OCI-LY7 (cell line): ENCODE results near the gene INSM1. TPM values are rescaled to one million over a fixed set of nuclear protein-coding genes. Genes with fewer than 3 reads are reported as not detected.
A peak's percentile ranks its signal among the peaks of the same experiment; 100 is the strongest.

ENCODE experiments used
- BruUV-seq: library from RNA; stranded (reverse); fragments of 400-500 nt; replicated peaks from 2 replicates; lab custom pipeline; 2021; lab: Mats Ljungman, UMichigan
- CTCF ChIA-PET: fragments of 300-600 bp; sonication (Branson Sonifier 250); formaldehyde crosslinking; loops from one replicate; lab custom pipeline; 2022; ENCODE audit warnings: antibody characterized with exemption; ENCODE audit not compliant: unreplicated experiment; lab: Charles Lee
- POLR2A ChIA-PET: fragments of 300-600 bp; sonication (Branson Sonifier 250); formaldehyde crosslinking; loops from one replicate; lab custom pipeline; 2022; ENCODE audit warnings: antibody characterized with exemption; lab: Charles Lee
- DNase-seq: peaks from one replicate; pipeline ENCODE4 v3.0.0-alpha.2; 2015; ENCODE audit warnings: low spot score
- H2AFZ ChIP-seq: fragments of 200-600 bp; sonication (generic), shearing (Covaris generic); 2 replicates; pipeline ENCODE4 v1.6.1; 2014; ENCODE audit warnings: mild to moderate bottlenecking, antibody characterized with exemption, low read length, moderate library complexity
- H3K27ac ChIP-seq: fragments of 200-600 bp; sonication (generic); 2 replicates; pipeline ENCODE4 v1.5.1; 2014; ENCODE audit warnings: mixed run types, low read depth, mild to moderate bottlenecking, moderate library complexity, low read length, inconsistent platforms; ENCODE audit not compliant: poor library complexity, severe bottlenecking
- H3K36me3 ChIP-seq: fragments of 200-600 bp; sonication (generic); 2 replicates; pipeline ENCODE4 v1.6.1; 2014; ENCODE audit warnings: mild to moderate bottlenecking, antibody characterized with exemption, low read length, moderate library complexity, mixed read lengths; ENCODE audit not compliant: insufficient read depth
- H3K4me1 ChIP-seq: fragments of 200-600 bp; sonication (generic); 2 replicates; pipeline ENCODE4 v1.5.1; 2014; ENCODE audit warnings: mild to moderate bottlenecking, low read length; ENCODE audit not compliant: insufficient read depth, poor library complexity, severe bottlenecking
- H3K4me2 ChIP-seq: fragments of 200-600 bp; sonication (generic); 2 replicates; pipeline ENCODE4 v1.6.1; 2014; ENCODE audit warnings: mild to moderate bottlenecking, low read length
- H3K4me3 ChIP-seq: fragments of 200-600 bp; sonication (generic); 2 replicates; pipeline ENCODE4 v1.5.1; 2014; ENCODE audit warnings: mild to moderate bottlenecking, low read depth, low read length; ENCODE audit not compliant: poor library complexity, severe bottlenecking
- H3K79me2 ChIP-seq: fragments of 200-600 bp; sonication (generic); 2 replicates; pipeline ENCODE4 v1.6.1; 2016; ENCODE audit warnings: low read depth, mild to moderate bottlenecking, low read length, moderate library complexity, mixed read lengths; ENCODE audit not compliant: insufficient read depth
- H3K9me2 ChIP-seq: fragments of 200-600 bp; sonication (generic); 2 replicates; pipeline ENCODE4 v1.6.1; 2016; ENCODE audit warnings: mild to moderate bottlenecking, low read length, mixed read lengths; ENCODE audit not compliant: insufficient read depth
- H3K9me3 ChIP-seq: fragments of 200-600 bp; sonication (generic); 2 replicates; pipeline ENCODE4 v1.6.1; 2014; ENCODE audit warnings: mild to moderate bottlenecking, mixed run types, low read length, mixed read lengths
- H4K20me1 ChIP-seq: fragments of 200-600 bp; sonication (generic); 2 replicates; pipeline ENCODE4 v1.6.1; 2014; ENCODE audit warnings: mild to moderate bottlenecking, antibody characterized with exemption, low read length, moderate library complexity, mixed read lengths; ENCODE audit not compliant: insufficient read depth
- EZH2phosphoT487 ChIP-seq: fragments of 200-600 bp; sonication (generic); IDR thresholded peaks from 2 replicates; pipeline ENCODE4 v1.6.1; 2018; ENCODE audit warnings: low read depth, borderline replicate concordance, mild to moderate bottlenecking, mixed run types, antibody characterized with exemption, low read length, moderate library complexity, mixed read lengths
- intact Hi-C: fragments of 100-400 bp; cut with micrococcal nuclease; formaldehyde crosslinking; loops from one replicate; pipeline ENCODE4 v1.10.0; 2022; ENCODE audit not compliant: unreplicated experiment
- total RNA-seq, 2 experiments: library from RNA; depleted of rRNA in 1 of 2; stranded (reverse); fragments of >200 nt in 1 of 2; shearing (Covaris generic) in 1 of 2; gene quantifications; 2 replicates each; pipeline ENCODE4 v1.2.3, GENCODE V29; 2014 to 2022
- TF ChIP-seq, protein P1 (sequence below): fragments of 200-600 bp; sonication (generic); conservative IDR thresholded peaks from 2 replicates; pipeline ENCODE4 v1.5.1; 2014; ENCODE audit warnings: mild to moderate bottlenecking, antibody characterized with exemption, low read length, moderate library complexity, mixed read lengths

INSM1 gene
- total RNA-seq, 2 experiments from 2014 or later, result not detected

DNA sequence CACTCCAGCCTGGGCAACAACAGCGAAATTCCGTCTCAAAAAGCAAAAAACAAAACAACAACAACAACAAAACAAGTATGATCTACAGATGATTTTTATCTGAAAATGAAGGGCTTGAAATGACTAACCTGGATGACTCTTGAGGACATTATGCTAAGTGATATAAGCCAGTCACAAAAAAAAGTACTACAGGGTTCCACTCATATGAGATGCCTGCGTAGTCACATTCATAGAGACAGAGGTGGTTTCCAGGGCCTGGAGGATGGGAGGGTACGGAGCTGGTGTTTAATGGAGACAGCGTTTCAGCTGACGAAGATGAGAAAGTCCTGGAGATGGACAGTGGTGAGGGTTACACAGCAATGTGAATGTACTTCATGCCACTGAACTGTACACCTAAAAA, 8.3 kb upstream of the INSM1 start:
- intact Hi-C loops, result loop anchor here (1.0 kb wide), 1 partner anchor 209 kb away; no protein-coding TSS in a partner anchor
- POLR2A ChIA-PET, result interaction anchor here (0.7 kb wide), 1 partner anchor 222 kb away, joined by 3 read pairs; no protein-coding TSS in a partner anchor
- Histone ChIP-seq H3K79me2 (no peaks in the 10 kb centered on the region), H2AFZ (no peak overlapping the region), H3K4me3 (no peak overlapping the region), H3K9me3 (no peaks in the 10 kb centered on the region), H3K4me1 (no peaks in the 10 kb centered on the region), H4K20me1 (no peaks in the 10 kb centered on the region), H3K36me3 (no peaks in the 10 kb centered on the region), H3K4me2 (no peak overlapping the region), H3K9me2 (no peaks in the 10 kb centered on the region), H3K27ac (no peak overlapping the region)
- CTCF ChIA-PET, result no interaction called here
- BruUV-seq, result no TSS peak
- TF ChIP-seq, protein P1, sequence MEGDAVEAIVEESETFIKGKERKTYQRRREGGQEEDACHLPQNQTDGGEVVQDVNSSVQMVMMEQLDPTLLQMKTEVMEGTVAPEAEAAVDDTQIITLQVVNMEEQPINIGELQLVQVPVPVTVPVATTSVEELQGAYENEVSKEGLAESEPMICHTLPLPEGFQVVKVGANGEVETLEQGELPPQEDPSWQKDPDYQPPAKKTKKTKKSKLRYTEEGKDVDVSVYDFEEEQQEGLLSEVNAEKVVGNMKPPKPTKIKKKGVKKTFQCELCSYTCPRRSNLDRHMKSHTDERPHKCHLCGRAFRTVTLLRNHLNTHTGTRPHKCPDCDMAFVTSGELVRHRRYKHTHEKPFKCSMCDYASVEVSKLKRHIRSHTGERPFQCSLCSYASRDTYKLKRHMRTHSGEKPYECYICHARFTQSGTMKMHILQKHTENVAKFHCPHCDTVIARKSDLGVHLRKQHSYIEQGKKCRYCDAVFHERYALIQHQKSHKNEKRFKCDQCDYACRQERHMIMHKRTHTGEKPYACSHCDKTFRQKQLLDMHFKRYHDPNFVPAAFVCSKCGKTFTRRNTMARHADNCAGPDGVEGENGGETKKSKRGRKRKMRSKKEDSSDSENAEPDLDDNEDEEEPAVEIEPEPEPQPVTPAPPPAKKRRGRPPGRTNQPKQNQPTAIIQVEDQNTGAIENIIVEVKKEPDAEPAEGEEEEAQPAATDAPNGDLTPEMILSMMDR, result no peak
- TF ChIP-seq EZH2phosphoT487, result no peak
- DNase-seq, result no peak

DNA sequence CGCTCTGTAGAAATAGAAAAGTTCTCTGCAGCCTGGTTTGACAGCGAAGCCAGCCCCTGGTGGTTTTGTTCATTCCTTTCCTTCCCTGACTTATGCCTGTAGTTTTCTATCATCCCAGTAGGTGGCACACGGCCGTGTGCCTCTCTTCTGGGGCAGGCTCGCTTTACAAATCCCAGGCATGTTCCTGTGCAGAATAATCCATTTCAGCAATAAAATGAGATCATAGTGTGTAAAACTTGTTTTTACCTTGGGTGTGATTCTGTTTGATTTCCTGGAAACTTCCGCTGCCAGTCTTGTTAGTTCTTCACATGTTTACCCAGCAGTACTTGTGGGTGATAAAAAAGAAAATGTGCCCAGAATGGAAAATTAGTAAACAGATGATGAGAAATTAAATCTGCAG, 7.4 kb upstream of the INSM1 start:
- no peak for TF ChIP-seq EZH2phosphoT487
- TF ChIP-seq, protein P1, result peak; percentile 86
- Histone ChIP-seq H3K9me3 (no peaks in the 10 kb centered on the region), H3K79me2 (no peaks in the 10 kb centered on the region), H3K4me1 (no peaks in the 10 kb centered on the region), H3K27ac (no peak overlapping the region), H3K36me3 (no peaks in the 10 kb centered on the region), H3K4me3 (no peak overlapping the region), H3K4me2 (no peak overlapping the region), H2AFZ (no peak overlapping the region), H4K20me1 (no peaks in the 10 kb centered on the region), H3K9me2 (no peaks in the 10 kb centered on the region)
- no TSS peak for BruUV-seq
- peak; percentile 39 for DNase-seq
- POLR2A ChIA-PET, result no interaction called here
- intact Hi-C loops, result loop anchor here (1.0 kb wide), 1 partner anchor 208 kb away; no protein-coding TSS in a partner anchor
- CTCF ChIA-PET, result no interaction called here

DNA sequence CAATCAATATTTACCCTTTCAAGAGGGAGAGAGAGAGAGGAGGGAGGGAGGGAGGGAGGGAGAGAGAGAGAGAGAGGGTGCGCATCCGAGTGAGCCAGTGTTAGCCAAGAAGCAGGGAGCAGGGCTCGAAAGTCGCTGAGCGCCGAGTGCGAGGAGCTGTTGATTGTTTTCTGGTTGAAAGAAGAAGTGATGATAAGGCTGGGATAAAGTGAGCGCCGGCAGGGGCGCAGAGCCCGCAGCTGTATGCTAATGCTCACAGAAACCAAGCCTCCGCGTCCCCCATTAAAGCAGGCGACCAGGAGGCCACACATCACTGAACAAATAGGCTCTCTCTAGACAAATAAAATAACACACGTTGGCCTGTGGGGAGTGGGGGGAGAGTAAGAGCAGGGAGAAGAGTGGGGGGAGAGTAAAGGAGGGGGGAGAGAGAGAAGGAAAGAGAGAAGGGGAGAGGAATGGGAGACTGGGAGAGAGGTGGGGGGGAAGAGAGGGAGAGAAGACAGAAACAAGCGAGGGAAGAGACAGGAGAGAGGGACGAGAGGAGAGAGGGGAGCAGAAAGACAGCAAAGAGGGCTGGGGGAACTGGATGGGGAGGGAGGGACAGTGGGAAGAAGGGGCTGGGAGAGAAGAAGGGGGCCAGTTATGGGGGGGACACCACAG, 5.0 kb upstream of the INSM1 start:
- DNase-seq, result no peak
- no peak overlapping the region for H3K27ac ChIP-seq
- no peak for TF ChIP-seq EZH2phosphoT487
- TF ChIP-seq, protein P1, result no peak
- no peak overlapping the region for H2AFZ ChIP-seq
- H3K4me3 ChIP-seq, result no peak overlapping the region
- no peaks in the 10 kb centered on the region for H3K4me1 ChIP-seq
- BruUV-seq, result no TSS peak
- H3K4me2 ChIP-seq, result no peak overlapping the region
- intact Hi-C loops, result no loop called here
- no peaks in the 10 kb centered on the region for H3K36me3 ChIP-seq
- no peaks in the 10 kb centered on the region for H3K9me2 ChIP-seq
- H4K20me1 ChIP-seq, result no peaks in the 10 kb centered on the region
- ChIA-PET CTCF (no interaction called here), POLR2A (no interaction called here)
- H3K79me2 ChIP-seq, result no peaks in the 10 kb centered on the region
- no peaks in the 10 kb centered on the region for H3K9me3 ChIP-seq
